Testis (tissue), 2 donors: Measurements from ENCODE around the gene DENND5B.

ENCODE experiments used
- POLR2A ChIP-seq: fragments of 450-650 bp; IDR thresholded peaks from one replicate; pipeline ENCODE4 v1.6.1; 2017; ENCODE audit warnings: antibody characterized with exemption, mild to moderate bottlenecking, moderate library complexity
- TF ChIP-seq, protein P1 (sequence below), 3 experiments: fragments of 450-650 bp in 2 of 3; fragments of 200-600 bp in 1 of 3; sonication (generic) in 1 of 3; IDR thresholded peaks; one replicate each; pipeline ENCODE4 v1.5.1; 2016 to 2019; ENCODE audit warnings: antibody characterized with exemption in 3 of 3, mild to moderate bottlenecking in 2 of 3, moderate library complexity in 1 of 3

DNA sequence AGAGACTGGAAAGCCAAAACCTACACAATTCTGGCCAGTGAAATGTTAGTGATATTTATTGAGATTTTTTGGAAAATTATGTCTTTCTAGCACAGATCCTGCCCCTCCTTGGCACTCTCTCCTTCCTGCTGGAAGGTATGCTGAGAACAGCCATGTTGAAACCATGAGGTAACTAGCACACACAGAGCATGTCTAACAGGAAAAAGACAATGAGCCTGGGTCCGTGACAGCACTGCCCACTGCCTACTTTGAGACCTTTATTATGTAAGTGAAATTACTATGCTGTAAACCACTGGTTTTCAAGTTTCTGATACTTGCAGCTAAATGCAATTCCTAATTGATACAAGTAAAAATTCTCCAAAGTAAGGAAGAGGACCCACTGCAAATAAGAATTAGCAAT, 183.4 kb downstream of the DENND5B start:
- TF ChIP-seq, protein P1, sequence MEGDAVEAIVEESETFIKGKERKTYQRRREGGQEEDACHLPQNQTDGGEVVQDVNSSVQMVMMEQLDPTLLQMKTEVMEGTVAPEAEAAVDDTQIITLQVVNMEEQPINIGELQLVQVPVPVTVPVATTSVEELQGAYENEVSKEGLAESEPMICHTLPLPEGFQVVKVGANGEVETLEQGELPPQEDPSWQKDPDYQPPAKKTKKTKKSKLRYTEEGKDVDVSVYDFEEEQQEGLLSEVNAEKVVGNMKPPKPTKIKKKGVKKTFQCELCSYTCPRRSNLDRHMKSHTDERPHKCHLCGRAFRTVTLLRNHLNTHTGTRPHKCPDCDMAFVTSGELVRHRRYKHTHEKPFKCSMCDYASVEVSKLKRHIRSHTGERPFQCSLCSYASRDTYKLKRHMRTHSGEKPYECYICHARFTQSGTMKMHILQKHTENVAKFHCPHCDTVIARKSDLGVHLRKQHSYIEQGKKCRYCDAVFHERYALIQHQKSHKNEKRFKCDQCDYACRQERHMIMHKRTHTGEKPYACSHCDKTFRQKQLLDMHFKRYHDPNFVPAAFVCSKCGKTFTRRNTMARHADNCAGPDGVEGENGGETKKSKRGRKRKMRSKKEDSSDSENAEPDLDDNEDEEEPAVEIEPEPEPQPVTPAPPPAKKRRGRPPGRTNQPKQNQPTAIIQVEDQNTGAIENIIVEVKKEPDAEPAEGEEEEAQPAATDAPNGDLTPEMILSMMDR (IDR thresholded peaks at IDR 0.05): no peak
- no peak for TF ChIP-seq POLR2A
